ENCODE measurements around the gene SMCO2.

The SMCO2 gene

DNA sequence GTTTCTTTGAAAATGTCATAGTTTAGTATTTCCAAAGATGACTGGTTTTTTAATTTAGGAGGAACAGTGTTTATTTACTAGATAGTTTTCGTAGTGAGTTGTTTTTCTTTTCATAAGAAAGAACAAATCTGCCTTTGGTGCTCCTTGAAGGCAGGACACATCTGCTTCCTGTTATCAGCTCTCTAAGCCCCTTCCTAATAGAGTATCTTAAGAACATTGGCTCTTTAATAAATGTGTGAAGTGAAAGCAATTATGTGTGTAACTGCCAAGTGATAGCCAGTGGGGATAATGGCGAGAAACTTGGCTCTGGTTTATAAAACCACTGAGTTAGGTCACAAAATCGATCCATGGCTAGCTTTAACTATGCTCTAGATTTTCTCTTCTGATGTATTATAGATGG lies 54.0 kb downstream of the SMCO2 start:
- no peak for DNase-seq (ENCODE audit: low spot score)

DNA sequence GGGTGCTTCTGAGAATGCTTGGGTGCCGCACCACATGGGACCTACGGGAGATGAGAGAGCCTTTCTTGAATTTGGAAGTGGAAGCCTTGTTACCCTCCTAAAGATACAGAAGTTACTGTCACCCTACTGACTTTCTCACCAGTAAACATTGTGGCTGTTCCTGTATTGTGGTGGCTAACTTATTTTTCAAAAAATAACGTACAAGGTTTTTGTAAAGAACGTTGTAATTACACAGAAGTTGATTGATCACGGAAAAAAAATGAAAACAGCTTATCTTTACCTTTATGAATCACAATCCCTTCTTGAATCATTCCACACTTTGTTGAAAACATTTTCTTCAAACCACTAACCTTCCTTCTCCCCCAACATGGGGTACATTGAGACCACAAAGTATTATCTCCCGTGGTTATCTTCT lies 55.5 kb downstream of the SMCO2 start:
- DNase-seq (ENCODE audit: low spot score) = no peak

DNA sequence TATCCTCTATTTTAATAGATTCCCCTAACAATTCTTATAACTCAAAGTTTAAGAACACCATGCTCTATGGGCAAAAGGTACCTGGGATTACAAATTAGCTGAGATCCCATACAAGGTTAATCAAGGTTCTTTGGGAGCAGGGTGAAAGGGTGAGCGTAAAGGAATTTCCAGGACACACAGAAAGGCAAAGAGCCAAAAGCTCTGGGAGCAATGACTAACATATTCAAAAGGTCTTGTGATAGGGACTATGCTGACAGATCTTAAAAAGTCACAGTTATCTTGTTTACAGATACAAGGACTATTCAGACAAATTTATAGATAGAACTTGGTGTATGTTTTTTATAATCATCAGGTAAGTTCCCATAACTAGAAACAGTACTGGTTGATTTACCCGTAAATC lies 58.0 kb downstream of the SMCO2 start:
- DNase-seq (ENCODE audit: low spot score) = peak; percentile 65

DNA sequence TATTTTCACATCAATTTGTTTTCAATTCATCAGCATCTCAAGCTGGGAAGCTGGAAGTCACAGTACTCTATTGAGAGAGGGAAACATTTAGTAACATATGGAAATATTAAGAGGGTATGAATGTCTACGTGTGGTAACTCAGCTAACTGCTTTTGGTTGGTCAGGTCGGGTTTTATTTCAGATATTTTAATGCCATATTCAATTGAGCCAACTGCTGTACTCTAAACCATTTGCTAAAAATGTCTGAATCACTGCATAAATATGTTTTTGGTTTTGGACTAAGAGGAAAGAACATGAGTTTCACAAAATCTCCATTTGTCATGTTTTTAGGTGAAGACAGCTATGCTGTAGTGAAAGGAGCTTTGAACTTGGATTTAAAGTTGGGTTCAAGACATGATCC lies 58.6 kb downstream of the SMCO2 start:
- no peak for DNase-seq (ENCODE audit: low spot score)

DNA sequence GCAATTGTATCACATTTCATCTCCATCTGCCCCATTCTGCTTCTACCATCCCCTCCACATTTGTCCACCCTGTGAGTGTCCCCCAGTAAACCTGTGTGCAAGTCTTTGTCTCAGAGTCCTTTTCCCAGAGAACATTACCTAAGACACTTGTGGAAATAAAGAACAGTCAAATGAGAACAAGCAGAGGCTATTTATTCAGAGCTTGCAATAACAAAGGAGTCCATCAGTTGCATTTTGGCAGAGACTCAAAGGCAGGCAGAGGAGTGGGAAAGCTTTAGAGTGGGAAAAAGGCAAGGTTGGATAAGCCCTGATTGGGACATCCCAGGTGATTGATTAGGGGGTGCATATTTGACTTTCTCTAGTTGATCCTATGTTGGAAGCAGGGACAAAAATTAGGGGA lies 59.2 kb downstream of the SMCO2 start:
- no peak for DNase-seq (ENCODE audit: low spot score)

DNA sequence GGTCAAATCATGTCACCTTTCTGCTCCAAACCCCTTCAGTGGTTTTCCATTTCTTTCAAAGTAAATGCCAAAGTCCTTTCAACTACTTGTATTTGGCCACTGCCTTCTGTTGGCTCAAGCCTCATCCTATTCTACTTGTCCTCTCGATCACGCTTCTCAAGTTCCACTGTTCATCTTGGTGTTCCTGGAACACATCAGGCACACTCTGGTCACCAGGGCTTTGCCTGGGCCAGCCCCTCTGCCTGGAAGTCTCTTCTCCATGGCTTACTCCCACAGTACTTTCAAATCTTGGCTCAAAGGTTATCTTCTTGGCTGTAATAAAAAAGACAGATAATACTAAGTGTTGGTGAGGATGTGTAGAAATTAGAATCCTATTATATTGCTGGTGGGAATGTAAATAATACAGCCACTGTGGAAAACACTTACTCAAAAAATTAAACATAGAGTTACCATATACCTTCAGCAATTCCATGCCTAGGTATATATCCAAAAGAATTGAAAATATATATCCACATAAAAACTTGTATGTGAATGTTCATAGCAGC lies 60.2 kb downstream of the SMCO2 start:
- no peak for DNase-seq (ENCODE audit: low spot score)

DNA sequence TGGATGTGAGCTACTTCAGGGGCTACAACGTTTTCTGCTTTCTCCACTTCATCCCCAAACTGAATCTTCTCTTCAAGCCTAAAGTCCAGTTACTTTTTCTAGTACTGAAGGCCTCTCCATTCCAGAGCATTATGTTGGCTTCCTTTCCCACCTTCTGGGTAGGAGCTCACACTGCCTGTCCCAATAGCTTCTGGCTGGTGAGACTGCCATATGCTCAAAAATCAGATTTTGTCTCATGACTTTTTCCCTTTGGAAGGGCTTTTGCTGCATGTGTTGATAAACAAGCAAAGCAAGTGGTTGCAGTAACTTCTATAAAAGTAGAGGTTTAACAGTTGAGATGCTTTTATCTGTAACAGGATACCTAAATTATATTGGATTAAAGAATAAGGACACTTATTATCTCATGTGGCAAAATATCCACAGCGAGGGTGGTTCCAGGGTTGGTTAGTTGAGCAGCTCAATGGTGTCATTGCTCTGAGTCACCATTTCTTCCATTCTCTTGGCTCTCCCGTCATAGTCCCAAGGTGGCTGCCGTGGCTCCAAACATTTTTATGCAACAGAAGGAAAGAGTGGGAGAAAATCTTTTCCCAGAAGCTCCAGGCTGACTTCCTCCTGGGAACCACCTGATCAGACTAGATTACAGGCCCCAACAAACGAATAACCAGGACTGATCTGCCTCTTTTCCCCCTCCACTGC lies 62.3 kb downstream of the SMCO2 start:
- DNase-seq (ENCODE audit: low spot score) = no peak

DNA sequence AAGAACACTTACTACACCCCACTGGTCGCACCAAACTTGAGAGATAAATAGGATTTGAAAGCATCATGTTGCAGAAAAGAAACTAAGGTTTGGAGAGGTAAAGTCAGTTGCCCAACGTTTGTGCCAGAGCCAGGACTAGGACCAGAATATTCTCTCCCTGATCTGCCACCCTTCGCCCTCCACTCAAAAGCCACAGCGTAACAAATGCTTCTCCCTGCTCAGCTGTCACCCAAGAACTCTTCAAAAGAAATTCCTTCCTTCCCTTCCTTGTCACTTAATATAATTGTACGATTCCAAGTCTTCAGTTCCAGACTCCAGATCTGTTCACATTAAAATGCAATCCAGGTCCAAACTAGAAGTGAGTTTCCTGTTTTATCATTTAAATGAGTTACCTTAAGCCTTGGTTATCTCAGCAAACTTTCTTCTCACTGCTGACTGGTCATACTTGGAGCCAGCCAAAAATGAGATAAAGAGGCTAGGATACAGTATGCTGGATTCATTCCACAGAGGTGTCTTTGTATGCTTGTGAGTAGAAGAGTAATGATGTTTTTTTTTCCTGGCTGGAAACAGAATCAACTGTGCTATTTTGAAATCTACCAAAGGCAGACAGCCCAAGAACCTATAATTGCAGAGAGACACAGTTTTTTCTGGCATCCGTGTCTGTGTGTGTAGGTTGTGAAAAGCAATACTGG lies 64.6 kb downstream of the SMCO2 start:
- no peak for DNase-seq (ENCODE audit: low spot score)

DNA sequence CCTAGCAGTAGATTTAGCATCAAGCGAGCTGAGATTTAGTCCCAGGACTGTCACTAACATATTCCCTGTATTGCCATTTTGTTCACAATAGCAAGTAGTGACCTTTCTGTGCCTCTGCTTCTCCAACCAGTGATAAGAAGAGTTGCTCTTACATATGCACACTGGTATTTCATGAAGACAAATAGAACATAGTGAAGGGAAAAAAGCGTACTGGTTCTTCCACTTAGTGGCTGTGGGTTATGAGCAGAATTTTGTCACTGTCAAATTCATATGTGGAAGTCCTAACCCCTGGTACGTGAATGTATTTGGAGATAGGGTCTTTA lies 65.1 kb downstream of the SMCO2 start:
- DNase-seq (ENCODE audit: low spot score) = no peak

DNA sequence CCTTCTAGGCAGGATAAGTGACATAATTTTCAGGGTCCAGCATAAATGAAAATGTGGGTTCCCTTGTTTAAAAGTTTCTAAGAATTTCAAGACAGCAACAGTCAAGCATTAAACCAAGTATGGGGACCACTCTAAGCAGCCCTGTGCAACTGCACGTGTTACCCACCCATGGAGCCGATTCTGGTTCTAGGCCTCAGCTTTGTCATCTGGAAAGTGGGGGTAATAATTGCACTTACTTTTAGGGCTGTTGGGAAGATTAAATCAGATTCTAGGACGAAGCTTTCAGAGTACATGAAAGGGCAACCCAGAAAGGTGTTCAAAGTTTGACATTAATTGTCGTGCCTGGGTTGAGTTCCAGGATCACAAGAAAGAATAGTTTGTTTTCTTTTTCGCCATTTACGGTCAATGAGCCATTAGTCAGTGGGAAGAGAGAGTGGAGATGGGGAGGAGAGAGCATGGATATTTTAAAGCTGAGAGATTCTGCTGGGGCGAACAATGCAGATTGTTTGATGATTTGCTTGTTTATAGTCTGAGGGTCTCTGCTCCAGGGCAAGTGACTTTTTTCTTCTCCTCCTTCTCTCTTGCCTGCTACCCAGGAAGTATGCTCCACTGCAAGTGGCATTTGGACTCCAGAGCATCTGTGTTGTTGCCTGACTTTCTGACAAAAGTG lies 66.8 kb downstream of the SMCO2 start:
- DNase-seq (ENCODE audit: low spot score) = no peak

DNA sequence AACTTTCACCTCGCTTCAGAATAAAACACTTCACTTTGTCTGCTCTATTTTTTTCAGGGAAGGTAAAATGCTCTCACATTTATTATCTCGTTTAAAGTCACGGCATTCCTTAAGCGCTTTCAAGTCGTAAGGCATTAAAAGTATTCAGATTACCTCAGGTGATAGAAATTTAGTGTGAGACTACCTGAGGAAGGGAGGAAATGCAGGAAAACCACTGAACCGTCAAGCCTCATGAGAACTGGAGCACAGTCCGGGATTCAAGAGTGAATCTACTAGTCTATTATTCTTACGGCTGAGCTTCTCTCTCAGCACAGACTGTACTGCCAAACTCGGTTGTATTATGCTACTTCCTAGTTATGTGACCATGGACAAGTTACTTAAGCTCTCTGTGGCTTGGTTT lies 69.1 kb downstream of the SMCO2 start:
- DNase-seq (ENCODE audit: low spot score) = peak; percentile 98

DNA sequence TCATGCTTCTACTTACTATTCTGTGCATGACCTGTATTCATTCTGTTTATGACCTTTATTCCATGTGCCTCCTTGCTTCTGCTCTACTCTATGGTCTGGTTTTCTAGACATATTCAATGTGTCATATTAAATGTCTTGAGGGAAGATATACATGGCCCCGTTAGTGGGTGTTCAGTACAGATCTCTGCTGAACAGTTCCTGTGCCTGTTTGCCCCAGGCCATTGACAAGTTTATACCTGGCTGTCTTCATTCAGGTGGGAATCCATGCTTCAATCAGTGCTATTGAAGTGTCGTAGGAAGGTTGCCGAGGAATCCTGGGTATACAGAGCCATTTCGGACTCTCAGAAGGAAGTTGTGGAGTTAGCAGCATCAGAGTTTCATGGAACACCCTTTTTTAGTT lies 70.1 kb downstream of the SMCO2 start:
- DNase-seq (ENCODE audit: low spot score) = no peak

DNA sequence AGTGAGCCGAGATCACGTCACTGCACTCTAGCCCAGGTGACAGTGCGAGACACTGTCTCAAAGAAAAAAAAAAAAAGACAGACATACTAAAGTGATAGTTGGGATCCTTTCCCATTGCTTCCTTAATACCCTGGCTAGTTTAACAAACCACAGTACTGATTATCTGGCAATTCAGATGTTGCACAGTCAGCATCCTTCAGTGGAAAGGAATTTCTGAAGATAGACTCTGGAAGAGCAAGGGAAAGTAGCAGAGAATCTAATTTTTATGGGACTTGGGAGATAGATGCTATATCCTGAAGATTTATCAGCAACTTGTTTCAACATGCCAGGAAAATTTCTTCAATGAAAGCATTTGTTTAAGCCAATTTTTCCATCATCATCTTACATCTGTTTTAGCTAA lies 71.0 kb downstream of the SMCO2 start:
- DNase-seq (ENCODE audit: low spot score) = peak; percentile 80

DNA sequence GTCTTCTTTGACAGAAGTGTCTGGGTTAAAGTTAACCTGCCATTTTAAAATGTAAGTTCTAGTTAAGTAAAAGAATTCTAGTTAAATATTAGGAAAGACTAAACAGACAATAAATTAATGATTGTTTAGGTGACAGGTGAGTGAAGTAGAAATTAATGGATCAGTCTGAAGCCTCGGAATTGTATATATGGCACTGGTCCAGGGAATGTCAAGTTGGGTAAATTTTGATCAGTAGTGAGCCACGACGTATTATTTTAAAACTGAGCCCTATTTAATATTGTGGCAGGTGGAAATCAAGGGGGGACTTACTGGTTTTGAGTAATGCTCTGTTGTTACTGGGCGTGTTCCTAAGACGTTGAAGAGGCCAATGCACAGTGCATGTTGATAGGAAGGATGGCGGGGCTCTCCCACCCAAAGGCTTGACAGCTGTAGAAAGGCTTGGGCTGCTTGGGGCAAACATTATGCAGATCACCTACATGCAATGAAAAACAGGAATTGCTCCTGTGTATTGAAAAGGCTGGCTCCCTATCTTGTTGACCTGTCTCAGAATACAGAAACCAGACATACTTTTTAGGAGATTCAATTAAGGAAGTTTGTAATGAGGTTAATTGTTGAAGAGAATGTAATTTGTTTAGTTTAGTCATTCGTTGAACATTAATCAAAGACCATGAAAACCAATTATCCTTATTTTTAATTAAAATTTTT lies 71.6 kb downstream of the SMCO2 start:
- DNase-seq (ENCODE audit: low spot score) = peak; percentile 65

DNA sequence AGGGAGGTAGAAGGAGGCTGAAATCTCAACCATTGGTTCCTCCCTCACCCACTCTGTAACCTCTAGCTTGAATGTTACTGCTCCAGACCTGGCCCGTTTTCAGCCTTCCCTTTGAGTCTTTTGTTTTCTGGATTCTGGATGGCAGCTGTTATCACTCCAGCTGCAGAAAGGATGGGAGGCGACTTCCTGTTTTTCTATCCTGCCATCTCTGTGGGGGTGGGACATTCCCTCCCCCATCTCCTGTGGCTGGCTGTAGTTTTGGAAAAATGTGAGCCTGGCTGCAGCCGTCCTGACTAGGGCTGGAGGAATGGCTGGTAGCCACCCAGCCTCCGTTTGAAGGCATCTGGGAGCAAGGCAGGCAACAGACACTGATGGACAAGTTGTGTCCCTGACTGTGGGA lies 74.5 kb downstream of the SMCO2 start:
- no peak for DNase-seq (ENCODE audit: low spot score)

DNA sequence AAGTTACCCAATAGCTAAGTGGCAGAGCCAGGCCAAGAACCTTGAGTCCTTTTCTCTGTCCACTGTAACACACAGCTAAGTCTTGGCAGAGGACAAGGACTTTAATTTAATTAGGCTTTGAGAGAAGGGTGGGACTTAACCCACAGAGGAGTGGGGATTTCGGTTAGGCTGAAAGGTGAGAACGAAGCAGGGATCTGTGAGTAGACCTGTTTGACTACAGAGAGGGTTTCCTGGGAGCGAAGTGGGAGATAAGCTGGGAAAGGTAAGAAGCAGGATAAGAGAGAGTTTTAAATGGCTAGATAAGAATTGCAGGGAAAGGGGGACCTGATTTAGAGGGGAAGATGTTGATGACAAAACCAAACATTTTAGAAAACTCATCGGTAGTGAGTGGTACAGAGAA lies 75.4 kb downstream of the SMCO2 start:
- no peak for DNase-seq (ENCODE audit: low spot score)

DNA sequence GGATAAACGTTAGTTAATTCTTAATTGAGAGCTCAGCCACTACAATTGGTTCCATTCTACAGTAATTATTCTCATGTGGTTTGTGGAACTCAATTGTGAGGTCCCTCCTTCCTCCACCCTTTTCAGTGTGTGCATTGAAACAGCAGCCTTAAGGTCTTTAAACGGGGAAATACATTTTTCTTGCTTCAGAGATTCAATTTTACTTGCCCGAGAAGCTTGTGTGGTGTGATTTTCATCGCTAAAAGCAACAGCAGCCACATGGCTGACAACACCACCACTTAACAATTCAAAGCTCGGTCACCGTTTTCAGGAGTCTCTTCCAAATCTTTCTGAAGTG lies 76.7 kb downstream of the SMCO2 start:
- no peak for DNase-seq (ENCODE audit: low spot score)

DNA sequence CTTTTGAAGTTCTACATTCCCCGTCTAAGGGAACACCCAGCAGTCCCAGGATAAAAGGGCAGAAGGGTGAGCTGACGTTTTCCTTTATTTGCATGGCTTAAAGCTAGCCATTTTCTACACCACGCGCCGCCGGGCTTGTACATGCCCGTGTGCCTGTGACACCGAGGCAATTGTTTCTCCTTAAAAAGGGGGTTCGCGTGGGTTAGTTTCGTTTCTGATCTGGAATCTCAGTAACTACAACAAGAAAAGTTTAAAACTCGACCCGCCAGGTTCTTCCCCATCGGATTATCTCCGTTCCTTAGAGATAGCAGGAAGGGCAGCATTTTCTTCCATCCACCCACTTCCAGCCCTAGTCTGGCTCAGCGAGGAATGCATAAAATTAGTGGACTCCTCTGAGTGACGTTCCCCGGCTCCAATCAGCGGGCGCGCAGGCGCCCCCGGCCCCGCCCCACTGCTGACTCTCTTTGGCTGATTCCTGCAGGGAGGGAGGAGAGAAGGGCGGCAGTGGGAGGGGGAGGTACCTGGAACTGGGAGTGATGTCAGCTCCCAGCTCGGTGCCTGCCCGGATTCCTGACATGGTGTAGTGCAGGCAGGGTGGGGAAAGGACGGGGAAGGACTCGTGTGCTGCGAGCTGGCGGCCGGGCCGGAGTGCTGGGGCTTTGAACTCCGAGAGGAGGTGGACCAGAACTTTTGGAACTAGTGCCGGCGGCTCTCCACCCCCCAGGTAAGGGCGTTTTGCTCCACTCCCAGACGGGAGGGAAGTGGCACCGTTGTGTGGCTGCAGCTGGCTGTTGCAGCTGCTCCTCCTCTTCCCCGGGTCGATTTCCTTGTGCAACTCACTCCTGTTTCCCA lies 77.3 kb downstream of the SMCO2 start, which contains the start of gene PPFIBP1:
PPFIBP1 (plus strand) TSS at position 565 of the 852 bp plus-strand sequence. CDS start 109,191 bp downstream, outside the sequence.
- peak; percentile 99 for DNase-seq (ENCODE audit: low spot score)

DNA sequence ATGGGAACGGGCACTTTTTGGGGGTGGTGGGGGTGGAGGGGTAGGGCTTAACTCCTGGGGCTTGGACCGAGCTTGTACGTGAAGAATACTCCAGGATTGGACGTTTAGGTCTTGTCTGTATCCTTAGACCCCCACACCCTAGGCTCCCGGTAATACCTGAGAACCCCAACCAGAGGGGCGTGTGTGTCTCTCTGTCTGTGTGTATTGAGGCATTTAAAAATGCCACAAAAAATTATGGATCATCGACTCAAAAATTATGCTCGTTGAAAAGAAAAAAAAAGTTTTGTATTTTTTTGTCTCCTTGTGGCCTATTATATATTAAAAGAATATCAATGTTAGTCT lies 77.9 kb downstream of the SMCO2 start:
- no peak for DNase-seq (ENCODE audit: low spot score)

DNA sequence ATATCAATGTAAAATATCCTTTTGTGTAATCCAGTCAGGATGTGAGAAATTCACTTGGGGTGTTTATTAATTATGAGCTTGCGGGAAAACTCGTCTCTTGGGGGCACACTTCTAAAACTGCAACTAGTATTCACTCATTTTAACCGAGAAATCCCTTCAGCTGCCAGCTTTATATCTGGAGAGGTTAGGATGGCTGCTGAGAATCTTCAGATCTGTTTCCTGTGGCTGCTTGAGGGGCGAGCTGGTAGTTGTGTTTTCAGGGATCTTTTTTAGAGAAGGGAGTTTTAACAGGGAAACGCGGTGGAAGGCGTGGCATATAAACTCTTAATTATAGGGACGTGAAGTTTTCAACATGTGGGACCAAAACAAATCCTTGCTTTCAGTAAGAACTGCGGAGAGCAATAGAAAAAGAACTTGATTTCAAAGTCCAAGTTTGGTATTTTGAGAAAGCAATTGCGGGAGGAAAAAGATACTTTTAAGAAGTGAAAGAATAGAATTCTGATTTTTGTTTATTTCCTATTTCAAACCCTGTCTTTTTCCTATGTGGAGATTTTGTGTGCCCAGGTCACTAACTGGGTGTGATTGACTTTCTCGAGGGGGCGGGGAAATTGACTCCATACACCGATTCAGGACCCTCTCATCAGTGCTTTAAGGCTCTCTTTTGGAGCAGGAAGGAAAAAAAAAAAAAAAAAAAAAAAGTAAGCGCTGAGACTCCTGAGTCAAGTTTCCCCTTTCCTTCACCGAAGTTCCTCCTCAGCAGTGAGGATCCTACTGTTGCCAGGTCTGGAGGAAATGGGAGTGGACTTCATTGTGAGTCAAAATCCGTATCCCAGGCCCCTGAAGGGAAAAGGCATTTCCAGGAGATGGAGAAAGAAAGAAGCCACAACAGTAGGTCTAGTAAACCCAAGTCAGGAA lies 78.6 kb downstream of the SMCO2 start:
- DNase-seq (ENCODE audit: low spot score) = peak; percentile 85

DNA sequence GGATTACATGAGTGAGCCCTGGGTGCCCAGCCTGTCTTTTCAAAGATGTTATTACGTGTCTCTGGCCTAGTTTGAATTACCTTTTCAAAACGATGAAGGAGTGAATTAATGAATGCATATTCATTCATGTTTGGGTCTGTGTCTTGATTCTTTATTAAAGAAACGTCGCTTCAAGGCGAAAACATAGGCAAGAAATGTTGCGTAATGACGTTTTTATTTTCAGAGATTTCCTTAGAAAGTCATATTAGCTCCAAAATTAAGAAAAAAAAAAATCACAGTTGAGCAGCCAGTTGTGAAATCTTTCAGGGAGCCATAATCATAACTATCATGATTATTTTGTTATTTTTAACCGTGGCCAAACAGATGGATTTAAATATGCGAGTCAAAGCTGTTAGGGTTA lies 81.0 kb downstream of the SMCO2 start:
- no peak for DNase-seq (ENCODE audit: low spot score)
